Neural cell (in vitro differentiated cells): ENCODE data around the gene CARD6. TPM values are rescaled to one million over a fixed set of nuclear protein-coding genes. Genes with fewer than 3 reads are reported as not detected.
A peak's percentile ranks its signal among the peaks of the same experiment; 100 is the strongest.

ENCODE experiments used
- H2AFZ ChIP-seq: fragments of 200-600, 300-800 bp; sonication (generic), shearing (Covaris generic); 2 replicates; pipeline ENCODE4 v1.6.0; 2014; ENCODE audit warnings: low read depth, mild to moderate bottlenecking, antibody characterized with exemption, low read length, moderate library complexity
- H3F3A ChIP-seq: fragments of 200-600 bp; shearing (Covaris generic); 2 replicates; pipeline ENCODE4 v1.6.1; 2016; ENCODE audit warnings: mild to moderate bottlenecking, moderate library complexity, mixed read lengths, antibody characterized with exemption, low read length; ENCODE audit not compliant: insufficient read depth, poor library complexity, severe bottlenecking
- H3K27ac ChIP-seq: fragments of 200-600, 300-800 bp; sonication (generic), shearing (Covaris generic); 2 replicates; pipeline ENCODE4 v1.5.1; 2014; ENCODE audit warnings: mild to moderate bottlenecking, low read length, moderate library complexity
- H3K27me3 ChIP-seq: fragments of 300-800, 200-600 bp; sonication (generic), shearing (Covaris generic); 2 replicates; pipeline ENCODE4 v1.6.0; 2014; ENCODE audit warnings: mild to moderate bottlenecking, low read depth, low read length, moderate library complexity; ENCODE audit not compliant: insufficient read depth
- H3K36me3 ChIP-seq: fragments of 300-800, 200-600 bp; sonication (generic), shearing (Covaris generic); 2 replicates; pipeline ENCODE4 v1.5.1; 2014; ENCODE audit warnings: mild to moderate bottlenecking, antibody characterized with exemption, low read length, moderate library complexity; ENCODE audit not compliant: insufficient read depth
- H3K4me2 ChIP-seq: fragments of 300-800, 200-600 bp; sonication (generic), shearing (Covaris generic); 2 replicates; pipeline ENCODE4 v1.6.0; 2014; ENCODE audit warnings: mild to moderate bottlenecking, low read length
- H3K4me3 ChIP-seq: fragments of 300-800, 200-600 bp; sonication (generic), shearing (Covaris generic); 2 replicates; pipeline ENCODE4 v1.5.1; 2014; ENCODE audit warnings: mild to moderate bottlenecking, low read length, moderate library complexity
- H3K79me2 ChIP-seq: fragments of 200-600 bp; shearing (Covaris generic); replicated peaks from 2 replicates; pipeline ENCODE4 v1.6.0; 2014; ENCODE audit warnings: mild to moderate bottlenecking, low read length, moderate library complexity; ENCODE audit not compliant: insufficient read depth
- H3K9ac ChIP-seq: fragments of 300-800, 200-600 bp; sonication (generic), shearing (Covaris generic); 2 replicates; pipeline ENCODE4 v1.6.1; 2016; ENCODE audit warnings: mild to moderate bottlenecking, low read length, mixed read lengths
- H3K9me2 ChIP-seq: fragments of 200-600 bp; shearing (Covaris generic); 2 replicates; pipeline ENCODE4 v1.6.1; 2016; ENCODE audit warnings: mild to moderate bottlenecking, low read length, mixed read lengths; ENCODE audit not compliant: insufficient read depth
- H3K9me3 ChIP-seq: fragments of 200-600, 300-800 bp; sonication (generic), shearing (Covaris generic); 2 replicates; pipeline ENCODE4 v1.6.1; 2016; ENCODE audit warnings: mild to moderate bottlenecking, mixed run types, low read length, moderate library complexity, mixed read lengths
- H4K20me1 ChIP-seq: fragments of 200-600 bp; shearing (Covaris generic); 2 replicates; pipeline ENCODE4 v1.6.1; 2016; ENCODE audit warnings: mild to moderate bottlenecking, mixed run types; ENCODE audit not compliant: insufficient read depth
- EP300 ChIP-seq: fragments of 450-650 bp; conservative IDR thresholded peaks from 2 replicates; pipeline ENCODE4 v1.6.1; 2014; ENCODE audit warnings: antibody characterized with exemption, mild to moderate bottlenecking, moderate library complexity; ENCODE audit not compliant: poor library complexity, severe bottlenecking
- EZH2 ChIP-seq: fragments of 200-600, 300-800 bp; shearing (Covaris generic), sonication (generic); IDR thresholded peaks from 2 replicates; pipeline ENCODE4 v1.6.1; 2014; ENCODE audit warnings: antibody characterized with exemption, low read length, borderline replicate concordance, mild to moderate bottlenecking; ENCODE audit not compliant: insufficient read depth, poor library complexity, severe bottlenecking
- MXI1 ChIP-seq: fragments of 450-650 bp; conservative IDR thresholded peaks from 2 replicates; pipeline ENCODE4 v1.6.1; 2014; ENCODE audit warnings: antibody characterized with exemption, mild to moderate bottlenecking; ENCODE audit not compliant: poor library complexity, severe bottlenecking
- POLR2AphosphoS5 ChIP-seq: IDR thresholded peaks from 2 replicates; pipeline ENCODE4 v1.6.1; 2012
- RAD21 ChIP-seq: fragments of 450-650 bp; conservative IDR thresholded peaks from 2 replicates; pipeline ENCODE4 v1.6.1; 2014; ENCODE audit warnings: antibody characterized with exemption, mild to moderate bottlenecking, moderate library complexity
- SMC3 ChIP-seq: fragments of 450-650 bp; conservative IDR thresholded peaks from 2 replicates; pipeline ENCODE4 v1.6.1; 2014; ENCODE audit warnings: antibody characterized with exemption, mild to moderate bottlenecking, moderate library complexity; ENCODE audit not compliant: poor library complexity
- TAF1 ChIP-seq: IDR thresholded peaks from 2 replicates; pipeline ENCODE4 v1.6.1; 2012; ENCODE audit warnings: low read depth
- polyA plus RNA-seq: library from polyadenylated mRNA; depleted of rRNA; stranded (reverse); fragments of >200 nt; gene quantifications from 2 replicates; pipeline ENCODE4 v1.2.3, GENCODE V29; 2014
- TF ChIP-seq, protein P1 (sequence below): IDR thresholded peaks from 2 replicates; pipeline ENCODE4 v1.6.1; 2012; ENCODE audit warnings: borderline replicate concordance
- TF ChIP-seq, protein P2 (sequence below): fragments of 450-650 bp; IDR thresholded peaks from 2 replicates; pipeline ENCODE4 v1.5.1; 2014; ENCODE audit warnings: antibody characterized with exemption, mild to moderate bottlenecking, moderate library complexity; ENCODE audit not compliant: poor library complexity, severe bottlenecking

Gene CARD6
- polyA plus RNA-seq, 1 donor from 2014 or later, result 0.06 TPM

DNA sequence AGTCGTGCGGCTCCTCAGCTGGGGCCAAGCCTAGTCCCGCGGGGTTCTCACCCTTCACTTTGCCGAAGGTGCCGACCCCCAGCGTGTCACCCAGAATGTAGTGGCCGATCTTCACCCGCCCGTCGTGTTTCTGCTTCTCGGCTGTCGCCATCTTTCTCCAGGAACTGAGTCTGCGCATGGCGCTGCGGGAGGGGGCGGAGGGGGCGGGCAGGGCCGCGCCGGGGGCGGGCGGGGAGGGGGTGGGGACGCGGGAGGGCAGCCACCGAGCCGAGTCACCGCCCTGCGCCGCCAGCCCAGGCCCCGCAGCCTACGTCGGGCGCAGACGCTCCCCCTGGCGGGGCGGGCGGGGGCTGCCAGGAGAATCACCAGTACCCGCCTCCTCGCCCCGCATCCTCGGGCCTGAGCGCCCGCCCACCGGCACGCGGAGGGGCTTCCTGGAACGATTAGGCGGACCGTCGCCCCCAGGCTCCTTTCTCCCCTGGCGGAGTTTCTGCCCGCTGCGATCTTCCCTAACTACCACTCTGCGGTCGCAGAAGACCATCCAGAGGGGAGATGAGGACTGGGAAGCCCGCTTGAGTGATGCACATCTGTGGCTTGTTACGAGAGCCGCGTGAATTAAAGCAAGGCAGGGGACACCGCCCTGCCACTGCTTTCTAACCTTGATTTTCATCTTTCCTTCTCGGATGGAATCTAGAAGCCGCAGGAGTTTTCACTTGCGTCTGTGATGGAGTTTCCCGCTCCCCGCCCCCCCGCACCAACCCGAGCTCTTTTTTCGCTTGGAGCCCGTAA is 43.0 kb upstream of the CARD6 start, which contains the start of gene PRKAA1:
TSS of gene PRKAA1 (minus strand) at position 363 of the 789 bp plus-strand sequence. CDS start at position 178, 185 bp downstream.
- peak within 1 kb of the TSS; percentile 83 for H3K9ac ChIP-seq
- peak within 1 kb of the TSS; percentile 94 for H3K4me3 ChIP-seq
- TF ChIP-seq, protein P1, sequence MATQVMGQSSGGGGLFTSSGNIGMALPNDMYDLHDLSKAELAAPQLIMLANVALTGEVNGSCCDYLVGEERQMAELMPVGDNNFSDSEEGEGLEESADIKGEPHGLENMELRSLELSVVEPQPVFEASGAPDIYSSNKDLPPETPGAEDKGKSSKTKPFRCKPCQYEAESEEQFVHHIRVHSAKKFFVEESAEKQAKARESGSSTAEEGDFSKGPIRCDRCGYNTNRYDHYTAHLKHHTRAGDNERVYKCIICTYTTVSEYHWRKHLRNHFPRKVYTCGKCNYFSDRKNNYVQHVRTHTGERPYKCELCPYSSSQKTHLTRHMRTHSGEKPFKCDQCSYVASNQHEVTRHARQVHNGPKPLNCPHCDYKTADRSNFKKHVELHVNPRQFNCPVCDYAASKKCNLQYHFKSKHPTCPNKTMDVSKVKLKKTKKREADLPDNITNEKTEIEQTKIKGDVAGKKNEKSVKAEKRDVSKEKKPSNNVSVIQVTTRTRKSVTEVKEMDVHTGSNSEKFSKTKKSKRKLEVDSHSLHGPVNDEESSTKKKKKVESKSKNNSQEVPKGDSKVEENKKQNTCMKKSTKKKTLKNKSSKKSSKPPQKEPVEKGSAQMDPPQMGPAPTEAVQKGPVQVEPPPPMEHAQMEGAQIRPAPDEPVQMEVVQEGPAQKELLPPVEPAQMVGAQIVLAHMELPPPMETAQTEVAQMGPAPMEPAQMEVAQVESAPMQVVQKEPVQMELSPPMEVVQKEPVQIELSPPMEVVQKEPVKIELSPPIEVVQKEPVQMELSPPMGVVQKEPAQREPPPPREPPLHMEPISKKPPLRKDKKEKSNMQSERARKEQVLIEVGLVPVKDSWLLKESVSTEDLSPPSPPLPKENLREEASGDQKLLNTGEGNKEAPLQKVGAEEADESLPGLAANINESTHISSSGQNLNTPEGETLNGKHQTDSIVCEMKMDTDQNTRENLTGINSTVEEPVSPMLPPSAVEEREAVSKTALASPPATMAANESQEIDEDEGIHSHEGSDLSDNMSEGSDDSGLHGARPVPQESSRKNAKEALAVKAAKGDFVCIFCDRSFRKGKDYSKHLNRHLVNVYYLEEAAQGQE, result peak; percentile 46
- peak; percentile 89 for TF ChIP-seq POLR2AphosphoS5
- TF ChIP-seq TAF1, result peak; percentile 91
- peak; percentile 67 for TF ChIP-seq SMC3
- TF ChIP-seq EP300, result peak; percentile 40
- TF ChIP-seq MXI1, result peak; percentile 83
- TF ChIP-seq EZH2, result no peak
- TF ChIP-seq, protein P2, sequence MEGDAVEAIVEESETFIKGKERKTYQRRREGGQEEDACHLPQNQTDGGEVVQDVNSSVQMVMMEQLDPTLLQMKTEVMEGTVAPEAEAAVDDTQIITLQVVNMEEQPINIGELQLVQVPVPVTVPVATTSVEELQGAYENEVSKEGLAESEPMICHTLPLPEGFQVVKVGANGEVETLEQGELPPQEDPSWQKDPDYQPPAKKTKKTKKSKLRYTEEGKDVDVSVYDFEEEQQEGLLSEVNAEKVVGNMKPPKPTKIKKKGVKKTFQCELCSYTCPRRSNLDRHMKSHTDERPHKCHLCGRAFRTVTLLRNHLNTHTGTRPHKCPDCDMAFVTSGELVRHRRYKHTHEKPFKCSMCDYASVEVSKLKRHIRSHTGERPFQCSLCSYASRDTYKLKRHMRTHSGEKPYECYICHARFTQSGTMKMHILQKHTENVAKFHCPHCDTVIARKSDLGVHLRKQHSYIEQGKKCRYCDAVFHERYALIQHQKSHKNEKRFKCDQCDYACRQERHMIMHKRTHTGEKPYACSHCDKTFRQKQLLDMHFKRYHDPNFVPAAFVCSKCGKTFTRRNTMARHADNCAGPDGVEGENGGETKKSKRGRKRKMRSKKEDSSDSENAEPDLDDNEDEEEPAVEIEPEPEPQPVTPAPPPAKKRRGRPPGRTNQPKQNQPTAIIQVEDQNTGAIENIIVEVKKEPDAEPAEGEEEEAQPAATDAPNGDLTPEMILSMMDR, result peak; percentile 80
- TF ChIP-seq RAD21, result peak; percentile 39
- H3K9me3 ChIP-seq, result no peaks in the 10 kb centered on the region
- H4K20me1 ChIP-seq, result no peaks in the 10 kb centered on the region
- peaks cover 3% of the 10 kb centered on the region for H3F3A ChIP-seq
- H3K4me2 ChIP-seq, result peak within 1 kb of the TSS; percentile 93
- peak within 1 kb of the TSS; percentile 78 for H3K27ac ChIP-seq
- H3K79me2 ChIP-seq, result peaks cover 36% of the 10 kb centered on the region
- H3K27me3 ChIP-seq, result no peaks in the 10 kb centered on the region
- peak within 1 kb of the TSS; percentile 80 for H2AFZ ChIP-seq
- H3K36me3 ChIP-seq, result no peaks in the 10 kb centered on the region
- H3K9me2 ChIP-seq, result no peaks in the 10 kb centered on the region

DNA sequence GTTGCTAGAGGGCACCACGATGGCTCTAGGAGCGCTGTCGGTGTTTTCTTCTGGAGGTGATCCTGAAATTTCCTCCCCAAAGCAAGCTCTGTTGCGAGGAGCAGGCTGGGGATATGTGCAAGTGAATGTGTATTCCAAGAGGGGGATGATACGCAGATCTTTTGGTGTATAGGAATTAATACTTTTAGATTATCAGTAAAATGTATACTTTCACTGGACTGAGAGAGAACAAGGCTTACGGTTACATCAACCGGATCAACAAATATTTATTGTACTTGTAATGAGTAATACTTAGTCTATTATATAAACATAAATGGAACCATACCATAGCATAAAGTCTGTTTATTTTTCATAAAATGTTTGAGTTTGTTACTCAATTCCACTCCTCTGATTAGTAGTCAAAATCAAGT is 42.4 kb upstream of the CARD6 start:
- Histone ChIP-seq H3K27ac (peak overlapping the region; percentile 76), H4K20me1 (no peaks in the 10 kb centered on the region), H3K27me3 (no peaks in the 10 kb centered on the region), H3K79me2 (peaks cover 30% of the 10 kb centered on the region), H3F3A (peaks cover 3% of the 10 kb centered on the region), H3K9ac (peak overlapping the region; percentile 78), H3K4me3 (peak overlapping the region; percentile 94), H3K9me3 (no peaks in the 10 kb centered on the region), H3K36me3 (no peaks in the 10 kb centered on the region), H3K9me2 (no peaks in the 10 kb centered on the region), H3K4me2 (peak overlapping the region; percentile 93), H2AFZ (peak overlapping the region; percentile 80)
- TF ChIP-seq RAD21 (no peak), MXI1 (no peak), POLR2AphosphoS5 (no peak), TAF1 (no peak), SMC3 (no peak), EP300 (no peak), EZH2 (no peak)
- TF ChIP-seq, protein P2, result no peak
- TF ChIP-seq, protein P1, result no peak
